Tibial nerve (tissue), 3 donors: ENCODE measurements around the gene AURKB.
"Not testable (repeated sequence)": the region's sequence is repeated elsewhere in the genome, so short reads cannot be mapped to it uniquely, and the experiment has no call there.

ENCODE experiments used
- CTCF ChIP-seq, 5 experiments: fragments of 200-600 bp in 3 of 5; fragments of 450-650 bp in 2 of 5; sonication (generic) in 3 of 5; IDR thresholded peaks; one replicate each; pipeline ENCODE4 v1.5.1; 2016 to 2019; ENCODE audit warnings: antibody characterized with exemption in 5 of 5, mild to moderate bottlenecking in 3 of 5, moderate library complexity in 2 of 5
- POLR2A ChIP-seq, 2 donors: fragments of 450-650 bp; IDR thresholded peaks; one replicate each; pipeline ENCODE4 v1.6.1; 2017; ENCODE audit warnings: antibody characterized with exemption in 2 of 2, mild to moderate bottlenecking in 2 of 2, moderate library complexity in 2 of 2

DNA sequence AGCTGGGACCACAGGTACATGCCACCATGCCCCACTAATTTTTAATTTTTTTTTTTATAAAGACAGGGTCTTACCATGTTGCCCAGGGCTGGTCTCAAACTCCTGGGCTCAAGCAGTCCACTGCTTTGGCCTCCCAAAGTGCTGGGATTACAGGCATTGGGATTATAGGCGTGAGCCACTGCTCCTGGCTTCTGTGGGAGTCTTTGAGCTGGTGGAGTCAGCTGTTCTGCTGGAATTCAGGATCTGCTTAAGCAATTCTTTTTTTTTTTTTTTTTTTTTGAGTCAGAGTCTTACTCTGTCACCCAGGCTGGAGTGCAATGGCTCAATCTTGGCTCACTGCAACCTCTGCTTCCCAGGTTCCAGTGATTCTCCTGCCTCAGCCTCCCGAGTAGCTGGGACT lies 41.0 kb upstream of the AURKB start:
- TF ChIP-seq POLR2A, CTCF (IDR thresholded peaks at IDR 0.05): not testable (repeated sequence)
